NCI-H82 (cell line): ENCODE results near the gene COX4I1.
"Not testable (repeated sequence)": the region's sequence is repeated elsewhere in the genome, so short reads cannot be mapped to it uniquely, and the experiment has no call there.

Experiments
- DNase-seq: peaks from one replicate; lab custom pipeline; 2025; lab: John Stamatoyannopoulos, UW

COX4I1 gene

DNA sequence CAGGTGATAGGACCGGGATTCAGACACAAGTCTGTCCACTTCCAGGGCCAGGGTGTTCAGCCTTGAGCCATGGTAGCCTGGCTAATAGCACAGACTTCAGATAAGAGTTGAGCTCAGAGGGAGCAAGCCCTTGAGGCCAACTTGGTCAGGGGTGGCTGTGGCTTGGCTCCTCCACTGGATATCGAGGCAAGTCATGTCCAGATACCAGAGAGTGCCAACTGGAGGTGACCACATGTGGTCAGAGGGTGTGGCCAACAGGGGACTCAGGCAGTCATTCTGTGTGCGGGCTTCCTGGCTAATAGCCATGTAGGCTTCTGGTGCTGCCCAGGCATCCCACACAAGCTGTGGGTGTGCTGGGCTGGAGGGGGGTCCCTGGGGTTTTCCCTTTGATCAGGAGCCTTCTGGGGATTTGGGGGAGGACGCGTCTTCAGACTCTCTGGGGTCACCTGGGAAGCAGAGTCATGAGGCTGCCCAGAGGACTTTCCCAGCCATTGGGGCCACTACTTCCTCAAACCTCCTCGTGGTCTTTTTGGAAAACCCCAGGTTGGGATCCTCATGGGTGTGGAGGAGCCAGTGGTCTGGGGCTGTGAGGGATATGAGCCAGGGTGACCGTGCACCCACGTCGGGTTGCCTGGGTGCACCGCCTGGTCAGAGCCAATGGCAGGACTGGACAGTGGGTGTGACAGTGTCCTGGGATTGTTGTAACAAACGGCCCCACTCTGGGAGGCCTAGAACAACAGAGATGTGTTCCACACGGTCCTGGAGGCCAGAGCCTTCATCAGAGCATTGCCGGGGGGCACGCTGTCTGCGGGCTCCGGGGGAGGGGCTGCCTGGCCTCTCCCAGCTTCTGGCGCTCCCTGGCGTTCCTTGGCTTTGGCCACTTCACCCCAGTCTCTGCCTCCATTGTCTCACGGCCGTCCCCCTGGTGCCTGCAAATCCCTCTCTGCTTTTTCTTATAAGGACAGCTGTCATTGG, 25.0 kb downstream of the COX4I1 start:
- no peak for DNase-seq

- no peak for DNase-seq
Measured at GRCh38 chr16:85825326-85825725, 25.8 kb downstream of the COX4I1 start.

- no peak for DNase-seq
Measured at GRCh38 chr16:85826686-85827247, 27.3 kb downstream of the COX4I1 start.

GRCh38 chr16:85828166-85828565, 28.7 kb downstream of the COX4I1 start:
- no peak for DNase-seq

DNA sequence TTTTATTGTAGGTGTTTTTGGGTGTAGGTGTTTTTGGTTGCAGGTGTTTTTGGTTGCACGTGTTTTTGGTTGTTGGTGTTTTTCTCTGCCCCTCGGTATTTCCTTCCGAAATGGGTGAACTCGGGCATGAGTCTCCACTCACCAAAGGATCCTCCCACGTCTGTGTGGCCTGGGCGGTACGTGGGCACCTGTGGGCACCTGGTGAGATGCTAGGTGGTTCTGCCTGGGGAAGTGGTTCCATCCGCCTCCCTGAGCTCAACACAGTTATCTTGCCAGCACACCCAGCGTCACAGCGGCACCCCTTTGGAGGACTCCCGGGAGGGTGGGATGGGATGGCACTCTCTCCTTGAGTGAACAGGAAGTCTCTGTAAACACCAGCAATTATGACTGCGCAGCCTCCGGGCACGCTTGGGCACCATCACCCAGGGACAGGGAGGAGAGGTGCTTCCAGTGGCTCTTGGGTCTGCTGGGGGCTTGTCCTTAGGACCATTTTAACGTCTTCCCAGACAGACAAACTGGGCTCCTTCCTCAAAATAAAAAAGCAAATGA, 29.8 kb downstream of the COX4I1 start:
- DNase-seq, result no peak

DNA sequence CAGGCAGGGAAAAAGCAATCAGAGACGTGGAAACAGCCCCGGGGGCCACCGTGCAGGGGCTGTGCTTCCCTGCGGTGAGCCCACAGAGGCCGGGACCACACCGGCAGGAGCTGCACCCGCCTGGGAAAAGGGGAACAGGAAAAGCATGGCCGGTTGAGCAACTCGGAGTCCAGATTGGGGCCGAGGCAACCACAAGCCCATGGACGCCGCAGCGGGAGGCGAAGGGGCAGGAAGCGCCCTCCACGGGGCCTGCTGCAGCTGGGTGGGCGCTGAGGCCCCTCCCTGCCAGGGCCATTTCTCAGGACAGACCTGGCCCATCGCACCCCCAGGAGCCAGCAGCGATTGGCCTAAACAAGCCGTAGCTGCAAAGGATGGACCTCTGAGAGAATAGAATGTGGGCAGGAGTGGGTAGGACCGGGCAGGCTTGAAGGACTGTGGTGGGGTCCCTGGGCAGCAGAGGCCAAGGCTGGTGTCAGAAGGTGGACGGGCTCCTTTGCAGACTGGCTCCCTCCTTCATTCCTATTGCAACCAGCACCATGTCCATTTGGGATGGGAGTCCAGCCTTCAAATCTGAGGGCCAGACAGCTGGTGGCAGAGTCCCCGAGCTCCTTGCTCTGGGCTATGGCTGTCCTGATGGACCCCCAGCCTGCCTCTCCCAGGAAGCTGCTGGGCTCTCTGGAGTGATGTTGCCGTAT, 30.4 kb downstream of the COX4I1 start:
- DNase-seq, result no peak

DNA sequence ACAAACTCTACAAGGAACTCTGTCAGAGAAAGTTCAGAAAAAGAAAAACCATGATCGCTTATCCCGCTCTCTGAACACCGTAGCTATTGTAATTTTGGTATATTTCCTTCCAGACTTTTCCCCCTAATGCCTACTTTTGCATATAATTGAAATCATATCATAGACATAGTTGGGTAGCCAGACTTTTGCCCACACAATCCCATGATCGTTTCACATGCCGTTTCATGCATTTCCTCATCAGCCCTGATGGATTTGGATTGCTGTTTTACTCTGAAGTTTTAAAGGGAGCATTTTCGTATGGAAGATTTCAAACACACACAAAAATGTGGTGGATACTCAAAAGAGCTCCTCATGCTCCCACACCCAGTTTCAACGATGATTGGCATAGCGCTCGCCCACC, 31.3 kb downstream of the COX4I1 start:
- no peak for DNase-seq

DNA sequence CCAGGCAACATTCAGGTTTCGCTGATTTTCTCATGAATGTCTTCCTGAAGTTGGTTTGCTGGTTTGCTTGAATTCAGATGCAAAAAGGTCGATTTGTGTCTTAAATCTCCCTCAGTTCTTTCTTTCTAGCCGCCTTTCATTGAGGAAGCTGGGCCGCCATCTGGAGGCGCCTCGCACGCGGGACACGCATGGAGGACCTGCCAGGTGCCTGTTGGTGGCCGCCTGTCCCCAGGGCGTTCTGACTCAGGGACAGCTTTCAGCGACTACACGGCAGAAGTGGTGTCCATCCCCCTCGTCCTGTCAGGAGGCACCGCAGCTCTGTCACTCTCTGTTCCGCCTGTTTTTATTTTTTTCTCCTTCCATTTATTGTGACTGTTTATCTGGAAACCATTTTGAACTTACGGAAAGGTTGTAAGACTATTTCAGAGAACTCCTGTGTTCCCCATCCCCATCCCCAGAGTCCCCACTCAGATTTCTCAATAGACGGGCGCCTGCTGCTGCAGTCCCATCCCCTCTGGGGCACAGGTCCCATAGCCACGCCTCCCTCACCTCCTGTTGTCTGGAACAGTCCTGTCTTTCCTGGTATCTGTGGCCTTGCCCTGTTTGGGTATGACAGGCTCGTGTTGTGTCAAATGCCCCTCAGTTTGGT, 33.2 kb downstream of the COX4I1 start:
- DNase-seq, result no peak

DNA sequence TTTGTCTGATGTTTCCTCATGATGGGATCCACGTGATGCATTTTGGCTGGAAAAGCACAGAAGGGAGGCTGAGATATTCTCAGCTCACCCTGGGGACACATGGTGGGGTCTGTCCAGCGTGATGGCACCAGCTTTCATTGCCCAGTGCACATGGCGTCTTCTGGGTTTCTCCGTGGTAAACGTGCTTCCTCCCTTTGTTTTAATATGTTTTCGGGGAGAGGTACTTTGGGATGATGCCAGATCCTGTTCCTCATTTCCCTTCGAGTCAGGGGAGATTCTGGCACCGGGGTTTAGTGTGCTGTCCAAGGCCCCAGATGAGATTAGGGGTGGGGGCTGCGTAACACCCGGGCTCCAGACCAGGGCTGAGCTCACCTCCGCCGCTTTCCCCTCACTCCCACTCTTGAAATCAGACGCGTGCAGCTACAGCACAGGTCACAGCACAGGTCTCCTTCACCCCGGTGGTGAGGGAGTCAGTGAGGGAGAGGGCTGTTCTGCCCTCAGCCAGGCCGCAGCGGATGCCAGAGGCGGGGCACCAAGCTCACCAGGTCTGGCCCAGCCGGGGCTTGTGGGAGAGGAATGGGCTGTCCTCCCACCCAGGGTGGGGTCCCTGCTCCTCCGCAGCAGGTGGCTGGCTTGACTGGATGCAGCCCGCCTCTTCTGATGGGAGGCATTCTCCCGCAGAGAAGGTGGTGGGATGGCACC, 33.9 kb downstream of the COX4I1 start:
- DNase-seq, result no peak

- DNase-seq, result no peak
Measured at GRCh38 chr16:85834741-85835140, 35.2 kb downstream of the COX4I1 start.

- no peak for DNase-seq
Measured at GRCh38 chr16:85835227-85835751, 35.8 kb downstream of the COX4I1 start.

DNA sequence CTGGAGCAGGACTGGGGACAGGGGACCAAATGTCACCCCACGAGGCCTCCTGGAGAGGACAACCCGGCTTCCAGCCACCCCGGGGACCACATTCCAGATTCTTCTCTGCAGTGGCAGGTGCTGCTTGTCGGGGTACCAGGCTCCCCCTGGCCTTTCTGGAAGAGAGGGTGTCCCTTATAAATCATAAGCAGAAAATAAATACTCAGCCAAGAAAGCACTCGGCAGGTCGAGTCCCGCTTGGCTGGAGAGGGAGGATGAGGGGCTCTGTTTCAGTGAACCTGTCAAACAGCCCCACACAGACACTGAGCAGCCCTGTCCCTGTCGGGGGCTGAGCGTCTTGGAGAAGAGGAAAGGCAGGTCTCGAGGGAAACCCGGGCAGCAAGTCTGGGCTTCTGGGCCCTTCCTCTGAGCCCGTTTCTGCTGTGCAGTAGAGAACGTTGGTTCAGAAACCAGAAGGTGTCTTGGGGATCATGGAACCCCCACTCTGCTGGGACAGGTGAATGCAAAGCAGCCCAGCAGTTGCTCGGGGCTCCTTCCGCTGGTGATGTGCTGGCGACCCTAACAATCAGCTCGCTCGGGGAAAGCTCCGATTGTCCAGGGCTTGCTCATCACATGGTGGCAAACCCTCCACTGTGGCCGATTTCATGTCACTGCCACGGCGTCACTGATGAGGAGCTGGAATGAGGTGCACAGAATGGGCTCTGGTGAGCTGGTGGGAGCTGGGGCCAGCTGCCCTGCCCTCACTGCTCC, 36.6 kb downstream of the COX4I1 start:
- no peak for DNase-seq

DNA sequence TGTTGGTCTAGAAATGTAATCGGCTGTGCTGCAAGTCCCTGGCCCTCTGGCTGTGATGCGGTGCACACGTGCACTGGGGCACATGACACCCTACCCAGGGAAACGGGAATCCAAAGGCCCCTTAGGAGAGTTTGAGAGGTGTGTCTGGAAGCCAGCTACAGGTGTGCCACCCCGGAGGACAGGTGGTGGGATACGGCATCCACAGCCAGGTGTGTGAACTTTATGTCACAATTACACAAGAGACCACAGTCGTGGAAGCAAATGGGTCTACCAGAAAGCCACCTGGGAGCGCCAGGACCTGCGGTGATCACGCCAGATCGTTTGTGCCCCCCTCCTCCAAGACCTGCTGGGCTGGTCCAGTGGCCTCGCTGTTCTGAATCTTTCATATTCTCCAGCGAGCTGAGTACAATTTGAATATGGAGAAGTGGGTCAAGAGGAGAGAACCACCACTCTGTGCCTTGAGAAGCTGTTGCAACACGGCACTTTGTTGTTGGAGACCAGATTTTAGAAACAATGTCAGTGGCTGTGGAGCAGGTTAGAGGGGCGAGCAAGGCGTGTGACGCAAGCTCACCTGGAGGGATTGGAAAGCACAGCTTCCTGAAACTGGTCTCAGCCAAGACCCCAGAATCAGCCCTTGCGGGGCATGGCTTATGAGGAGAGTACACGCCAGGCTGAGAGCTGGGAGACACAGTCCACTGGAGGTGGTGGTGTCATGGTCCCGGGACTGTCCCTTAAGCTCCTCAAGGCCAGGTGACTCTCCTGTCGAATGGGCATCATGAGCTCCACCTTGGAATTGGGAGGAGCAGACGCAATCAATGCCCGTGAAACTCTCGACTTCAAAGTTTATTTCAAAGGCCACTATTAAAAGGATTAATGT, 37.4 kb downstream of the COX4I1 start:
- no peak for DNase-seq

DNA sequence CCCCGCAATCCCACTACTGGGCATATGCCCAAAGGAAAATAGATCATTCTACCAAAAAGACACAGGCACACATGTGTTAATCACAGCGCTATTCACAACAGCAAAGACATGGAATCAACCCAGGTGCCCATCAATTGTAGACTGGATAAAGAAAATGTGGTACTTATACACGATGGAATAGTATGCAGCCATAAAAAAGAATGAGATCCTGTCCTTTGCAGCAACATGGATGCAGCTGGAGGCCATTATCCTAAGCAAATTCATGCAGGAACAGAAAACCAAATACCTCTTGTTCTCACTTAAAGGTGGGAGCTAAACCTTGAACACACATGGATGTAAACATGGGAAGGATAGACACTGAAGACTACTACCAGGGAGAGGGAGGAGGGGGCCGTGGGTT, 38.2 kb downstream of the COX4I1 start:
- DNase-seq, result not testable (repeated sequence)

DNA sequence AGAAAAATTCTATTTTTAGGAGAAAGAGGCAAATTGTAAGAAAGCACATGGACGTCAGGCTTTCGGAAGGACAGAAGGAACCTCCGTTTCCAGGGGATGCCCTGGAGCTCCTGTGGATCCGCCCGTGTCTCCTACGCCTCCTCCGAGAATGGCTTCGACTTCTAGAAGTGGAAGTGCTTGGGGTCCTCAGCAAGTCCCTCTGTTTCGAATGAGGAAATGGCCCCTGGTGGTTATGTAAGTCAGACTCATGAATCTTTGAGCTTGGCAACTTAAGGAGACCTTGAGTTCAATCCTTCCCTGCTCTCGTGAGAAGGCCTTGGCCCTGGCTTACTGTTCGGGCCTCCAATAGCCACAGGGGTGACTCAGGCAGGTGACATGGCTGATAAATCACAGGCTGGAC, 38.9 kb downstream of the COX4I1 start:
- DNase-seq, result no peak

DNA sequence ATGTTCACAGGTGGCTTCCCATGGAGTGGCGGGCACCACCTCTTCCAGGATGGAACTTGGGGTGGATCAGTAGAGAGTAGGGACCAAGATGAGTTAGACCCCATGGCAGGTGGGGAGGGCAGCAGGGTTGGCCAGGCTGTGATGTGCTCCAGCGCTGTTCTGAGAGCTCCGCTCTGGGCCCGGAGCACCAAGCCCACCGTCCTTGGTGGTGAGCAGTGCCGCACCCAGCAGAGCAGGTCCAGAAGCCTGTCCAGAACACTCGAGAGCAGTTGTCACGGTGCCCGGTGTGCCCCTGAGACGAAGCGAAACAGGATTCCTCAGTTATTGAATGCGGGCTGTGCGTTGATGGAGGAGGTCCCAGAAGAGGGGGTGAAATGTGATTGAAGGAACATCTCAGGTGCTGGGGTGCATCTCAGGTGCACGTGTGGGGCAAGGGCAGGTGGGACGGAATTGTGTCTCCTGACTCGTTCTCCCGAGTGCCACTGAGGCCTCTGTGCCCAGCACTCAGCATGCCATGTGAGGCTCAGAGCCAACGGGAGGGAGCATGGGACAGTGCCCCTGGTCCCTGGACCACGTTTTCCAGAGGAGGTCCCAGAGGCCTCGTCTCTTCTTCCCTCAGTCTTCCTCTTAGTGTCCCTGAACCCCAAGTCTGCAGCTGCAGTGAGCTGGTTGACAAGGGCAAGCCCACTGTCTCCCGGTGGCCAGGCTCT, 39.5 kb downstream of the COX4I1 start:
- DNase-seq, result no peak

- no peak for DNase-seq
Measured at GRCh38 chr16:85839681-85840240, 40.3 kb downstream of the COX4I1 start.

DNA sequence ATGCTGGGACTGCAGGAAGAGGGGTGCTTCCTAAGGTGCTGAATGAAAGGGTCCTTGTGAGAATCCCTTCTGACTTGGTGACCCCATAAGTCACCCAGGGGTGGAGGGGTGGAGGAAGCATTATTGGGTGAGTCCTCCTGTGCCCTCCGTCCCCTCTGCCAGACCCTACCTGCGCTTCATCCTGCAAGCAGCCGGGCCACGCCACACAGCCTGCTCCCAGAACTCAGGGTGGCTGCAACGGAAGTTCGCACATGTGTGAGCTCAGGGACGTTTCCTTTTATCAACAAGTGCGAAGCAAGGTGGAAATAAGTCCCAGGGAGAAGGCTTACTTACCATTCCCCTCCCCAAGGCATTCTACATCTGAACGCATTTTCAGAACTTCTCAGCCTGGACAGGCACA, 40.9 kb downstream of the COX4I1 start:
- no peak for DNase-seq

- DNase-seq, result no peak
Measured at GRCh38 chr16:85840801-85841200, 41.3 kb downstream of the COX4I1 start.
